Duodenal mucosa (tissue), 2 donors: Measurements from ENCODE around the gene STAT3.
"Not testable (repeated sequence)": the region's sequence is repeated elsewhere in the genome, so short reads cannot be mapped to it uniquely, and the experiment has no call there.

ENCODE experiments used
- H3K27ac ChIP-seq: one replicate; pipeline ENCODE4 v1.7.0; 2013; ENCODE audit warnings: low read depth, low read length
- H3K27me3 ChIP-seq, 2 donors: one replicate each; pipeline ENCODE4 v1.7.0; 2013; ENCODE audit warnings: low read length in 2 of 2, control low read depth in 1 of 2; ENCODE audit not compliant: insufficient read depth in 2 of 2, control insufficient read depth in 1 of 2
- H3K36me3 ChIP-seq, 2 donors: one replicate each; pipeline ENCODE4 v1.7.0; 2013; ENCODE audit warnings: low read length in 2 of 2, control low read depth in 1 of 2; ENCODE audit not compliant: insufficient read depth in 2 of 2, control insufficient read depth in 1 of 2
- H3K4me1 ChIP-seq, 2 donors: one replicate each; pipeline ENCODE4 v1.7.0; 2013; ENCODE audit warnings: low read length in 2 of 2, control low read depth in 1 of 2; ENCODE audit not compliant: insufficient read depth in 2 of 2, control insufficient read depth in 1 of 2
- H3K4me3 ChIP-seq, 2 donors: one replicate each; pipeline ENCODE4 v1.7.0; 2013; ENCODE audit warnings: low read length in 2 of 2, low read depth in 1 of 2
- H3K9ac ChIP-seq, 2 donors: one replicate each; pipeline ENCODE4 v1.7.0; 2013; ENCODE audit warnings: low read length in 2 of 2, low read depth in 1 of 2
- H3K9me3 ChIP-seq, 2 donors: one replicate each; pipeline ENCODE4 v1.7.0; 2013; ENCODE audit warnings: low read length in 2 of 2, control low read depth in 1 of 2; ENCODE audit not compliant: control insufficient read depth in 1 of 2

Gene STAT3

GRCh38 chr17:42311240-42312034, 76.8 kb downstream of the STAT3 start:
- no peaks in the 10 kb centered on the region for H3K27me3 ChIP-seq
- peak overlapping the region in 1 of 2 donors; percentile 25 for H3K9ac ChIP-seq
- H3K36me3 ChIP-seq = peaks cover 37 to 67% of the 10 kb centered on the region in 2 donors
- H3K9me3 ChIP-seq = no peaks in the 10 kb centered on the region
- no peak overlapping the region for H3K4me3 ChIP-seq
- peak overlapping the region; percentile 63 for H3K27ac ChIP-seq
- peaks cover 8 to 11% of the 10 kb centered on the region in 2 donors for H3K4me1 ChIP-seq

DNA sequence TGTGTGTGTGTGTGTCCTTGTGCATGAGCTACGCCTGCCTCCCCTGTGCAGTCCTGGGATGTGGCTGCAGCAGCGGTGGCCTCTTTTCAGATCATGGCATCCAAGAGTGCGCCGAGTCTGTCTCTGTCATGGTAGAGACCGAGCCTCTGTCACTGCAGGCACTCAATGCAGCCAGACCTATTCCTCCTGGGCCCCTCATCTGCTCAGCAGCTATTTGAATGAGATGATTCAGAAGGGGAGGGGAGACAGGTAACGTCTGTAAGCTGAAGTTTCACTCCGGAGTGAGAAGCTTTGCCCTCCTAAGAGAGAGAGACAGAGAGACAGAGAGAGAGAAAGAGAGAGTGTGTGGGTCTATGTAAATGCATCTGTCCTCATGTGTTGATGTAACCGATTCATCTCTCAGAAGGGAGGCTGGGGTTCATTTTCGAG, 77.4 kb downstream of the STAT3 start:
- H3K36me3 ChIP-seq = peaks cover 36 to 67% of the 10 kb centered on the region in 2 donors
- H3K4me1 ChIP-seq = peaks cover 8 to 11% of the 10 kb centered on the region in 2 donors
- H3K4me3 ChIP-seq = no peak overlapping the region
- no peaks in the 10 kb centered on the region for H3K27me3 ChIP-seq
- H3K9ac ChIP-seq = no peak overlapping the region
- H3K9me3 ChIP-seq = no peaks in the 10 kb centered on the region
- H3K27ac ChIP-seq = peak overlapping the region; percentile 25

DNA sequence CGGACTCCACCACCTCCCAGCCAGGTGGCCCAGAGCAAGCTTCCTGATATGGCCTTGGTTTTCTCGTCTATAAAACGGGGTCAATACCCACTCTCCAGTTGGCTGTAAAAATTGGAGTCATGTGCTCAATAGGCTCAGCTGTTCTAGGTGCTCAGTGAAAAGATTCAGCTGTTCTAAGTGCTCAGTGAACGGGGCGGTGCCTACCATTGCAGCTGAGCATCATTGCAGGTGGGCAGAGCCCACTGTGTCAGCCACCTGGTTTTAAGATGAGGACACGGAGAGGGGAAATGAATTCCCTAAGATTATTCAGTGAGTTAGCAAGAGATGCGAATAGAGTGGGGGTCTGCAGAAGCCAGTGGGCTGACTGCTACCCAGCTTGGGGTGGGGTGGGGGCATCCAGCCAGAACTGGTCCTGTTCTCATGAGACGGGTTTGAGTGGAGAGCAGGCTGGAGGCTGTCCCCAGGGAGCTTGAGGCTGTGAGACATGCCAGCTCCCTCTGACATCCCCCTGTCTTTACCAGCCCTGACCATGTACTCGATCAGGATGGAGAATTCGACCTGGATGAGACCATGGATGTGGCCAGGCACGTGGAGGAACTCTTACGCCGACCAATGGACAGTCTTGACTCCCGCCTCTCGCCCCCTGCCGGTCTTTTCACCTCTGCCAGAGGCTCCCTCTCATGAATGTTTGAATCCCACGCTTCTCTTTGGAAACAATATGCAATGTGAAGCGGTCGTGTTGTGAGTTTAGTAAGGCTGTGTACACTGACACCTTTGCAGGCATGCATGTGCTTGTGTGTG, 78.1 kb downstream of the STAT3 start:
- Histone ChIP-seq H3K36me3 (peaks cover 32 to 67% of the 10 kb centered on the region in 2 donors), H3K9ac (no peak overlapping the region), H3K9me3 (no peaks in the 10 kb centered on the region), H3K27ac (no peak overlapping the region), H3K4me1 (peaks cover 8 to 11% of the 10 kb centered on the region in 2 donors), H3K4me3 (no peak overlapping the region), H3K27me3 (no peaks in the 10 kb centered on the region)

- Histone ChIP-seq H3K9me3 (no peaks in the 10 kb centered on the region), H3K4me3 (no peak overlapping the region), H3K27me3 (no peaks in the 10 kb centered on the region), H3K4me1 (peaks cover 8 to 11% of the 10 kb centered on the region in 2 donors), H3K9ac (no peak overlapping the region), H3K36me3 (peaks cover 34 to 67% of the 10 kb centered on the region in 2 donors), H3K27ac (no peak overlapping the region)
Measured at GRCh38 chr17:42309142-42309541, 79.1 kb downstream of the STAT3 start.

DNA sequence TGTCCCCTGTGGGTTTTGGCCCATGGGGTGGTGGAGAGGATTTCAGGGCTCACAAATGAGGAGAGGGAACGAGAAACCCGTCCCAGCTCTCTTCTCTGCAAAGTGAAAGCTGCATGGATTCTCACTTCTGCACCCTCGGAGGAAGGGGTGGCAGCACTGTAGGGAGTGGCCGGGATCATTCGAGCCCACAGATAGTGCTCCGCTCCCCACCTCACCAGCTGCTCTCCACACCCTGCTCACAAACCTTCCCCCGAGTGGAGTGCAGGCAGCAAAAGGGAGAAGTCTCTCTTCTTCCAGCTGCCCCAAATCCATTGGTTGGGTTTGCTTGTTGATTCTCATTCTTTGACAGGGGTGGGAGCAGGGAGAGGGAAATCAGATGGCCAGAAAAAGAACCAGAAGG, 79.8 kb downstream of the STAT3 start:
- Histone ChIP-seq H3K27ac (no peak overlapping the region), H3K36me3 (peaks cover 31 to 66% of the 10 kb centered on the region in 2 donors), H3K9me3 (no peaks in the 10 kb centered on the region), H3K9ac (no peak overlapping the region), H3K4me1 (peaks cover 8 to 11% of the 10 kb centered on the region in 2 donors), H3K27me3 (no peaks in the 10 kb centered on the region), H3K4me3 (no peak overlapping the region)

- Histone ChIP-seq H3K9ac (no peak overlapping the region), H3K27me3 (no peaks in the 10 kb centered on the region), H3K36me3 (peaks cover 26 to 66% of the 10 kb centered on the region in 2 donors), H3K27ac (no peak overlapping the region), H3K9me3 (no peaks in the 10 kb centered on the region), H3K4me1 (peaks cover 8% of the 10 kb centered on the region in 2 donors), H3K4me3 (no peak overlapping the region)
Measured at GRCh38 chr17:42307362-42307927, 80.8 kb downstream of the STAT3 start.

- Histone ChIP-seq H3K27ac (peak overlapping the region; percentile 20), H3K4me3 (no peak overlapping the region), H3K27me3 (no peaks in the 10 kb centered on the region), H3K9me3 (no peaks in the 10 kb centered on the region), H3K4me1 (peaks cover 0 to 7% of the 10 kb centered on the region in 2 donors), H3K36me3 (peaks cover 34 to 76% of the 10 kb centered on the region in 2 donors), H3K9ac (no peak overlapping the region)
Measured at GRCh38 chr17:42306385-42306667, 81.9 kb downstream of the STAT3 start.

DNA sequence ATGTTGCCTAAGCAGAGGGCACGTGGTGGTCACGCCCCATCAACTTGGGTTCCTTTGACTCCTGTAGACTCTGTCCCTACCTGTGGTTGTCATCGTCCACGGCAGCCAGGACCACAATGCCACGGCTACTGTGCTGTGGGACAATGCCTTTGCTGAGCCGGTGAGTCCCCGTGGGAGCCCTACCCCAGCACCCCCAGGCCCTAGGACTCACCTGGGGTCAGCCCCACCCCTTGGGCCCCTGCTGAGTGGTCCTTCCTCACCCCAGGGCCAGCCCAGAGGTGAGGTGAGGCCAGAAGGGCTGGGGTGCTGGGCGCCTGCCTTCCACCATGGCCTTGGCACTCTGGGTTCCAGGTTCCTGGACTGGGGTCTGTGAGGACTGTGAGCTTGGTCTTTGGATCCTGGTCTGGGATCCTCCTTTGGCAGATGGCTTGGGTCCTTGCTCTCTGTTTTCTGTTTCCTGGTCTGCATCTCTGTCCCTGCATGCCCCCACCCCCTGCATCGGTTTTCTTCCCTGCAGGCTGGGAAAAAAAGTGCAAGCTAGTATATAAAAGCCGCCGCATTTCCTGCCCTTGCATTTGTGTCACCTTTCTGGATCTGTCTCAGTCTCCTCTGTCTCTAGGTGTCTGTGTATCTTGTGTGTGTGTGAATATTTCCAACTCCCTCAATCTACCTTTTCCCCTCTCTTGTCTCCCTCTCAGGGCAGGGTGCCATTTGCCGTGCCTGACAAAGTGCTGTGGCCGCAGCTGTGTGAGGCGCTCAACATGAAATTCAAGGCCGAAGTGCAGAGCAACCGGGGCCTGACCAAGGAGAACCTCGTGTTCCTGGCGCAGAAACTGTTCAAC, 82.5 kb downstream of the STAT3 start:
- Histone ChIP-seq H3K9ac (no peak overlapping the region), H3K27me3 (no peaks in the 10 kb centered on the region), H3K4me3 (no peak overlapping the region), H3K36me3 (peaks cover 28 to 76% of the 10 kb centered on the region in 2 donors), H3K9me3 (no peaks in the 10 kb centered on the region), H3K4me1 (peaks cover 0 to 1% of the 10 kb centered on the region in 2 donors), H3K27ac (no peak overlapping the region)

GRCh38 chr17:42305031-42305330, 83.3 kb downstream of the STAT3 start:
- not testable (repeated sequence) for H3K9ac ChIP-seq, H3K27me3 ChIP-seq, H3K4me3 ChIP-seq, H3K9me3 ChIP-seq, H3K4me1 ChIP-seq, H3K27ac ChIP-seq
- peaks cover 23 to 69% of the 10 kb centered on the region in 2 donors for H3K36me3 ChIP-seq
